ENCODE results near the gene LDOC1. TPM values are rescaled to one million over a fixed set of nuclear protein-coding genes. Genes with fewer than 3 reads are reported as not detected.
A peak's percentile ranks its signal among the peaks of the same experiment; 100 is the strongest.
"Not testable (repeated sequence)": the region's sequence is repeated elsewhere in the genome, so short reads cannot be mapped to it uniquely, and the experiment has no call there.

Gene LDOC1
- total and polyA plus RNA-seq, 2 donors (not counting 1 experiment from before 2014, with no cell fraction given): 11.5 to 11.9 TPM

DNA sequence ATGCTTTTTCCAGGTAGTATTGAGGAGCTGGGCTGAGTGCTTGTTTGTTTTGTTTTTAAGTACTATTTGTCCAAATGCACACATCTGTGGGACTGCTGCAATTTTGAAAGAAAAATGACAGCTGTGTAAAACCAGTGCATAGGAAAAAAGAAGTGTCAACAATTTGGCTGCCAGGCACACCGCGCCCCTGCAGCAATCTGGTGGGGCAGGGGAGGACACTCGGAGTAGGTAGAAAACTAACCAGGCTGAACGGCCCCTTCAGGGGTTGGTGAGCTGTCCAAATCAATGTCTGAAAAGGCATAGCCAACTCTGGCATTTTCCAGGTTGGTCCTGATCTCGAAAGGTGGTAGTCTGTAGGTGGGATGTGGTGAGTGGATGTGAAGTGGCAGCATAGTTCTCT is 1.1 kb downstream of the LDOC1 start:
- Histone ChIP-seq H2AFZ (ENCODE audit: low read length) (no peak overlapping the region), H3K4me3 (replicated peaks in 1 of 4; ENCODE audit: control extremely low read depth in 1 of 4, insufficient read depth in 1 of 4, low read depth in 3 of 4, low read length in 4 of 4) (peak overlapping the region; percentile 67 to 77 (median 72)), H3K4me2 (ENCODE audit: extremely low read depth, insufficient read depth, low read length) (peak overlapping the region; percentile 68), H3K79me2 (ENCODE audit: control insufficient read depth, insufficient read depth, low read length) (peaks cover 1% of the 10 kb centered on the region), H3K27ac (ENCODE audit: insufficient read depth, low read length) (no peak overlapping the region), H3K4me1 (ENCODE audit: control insufficient read depth, extremely low read depth, insufficient read depth, low read length) (no peaks in the 10 kb centered on the region), H3K36me3 (ENCODE audit: control insufficient read depth, insufficient read depth, low read length) (no peaks in the 10 kb centered on the region), H3K9ac (ENCODE audit: insufficient read depth, low read length) (no peak overlapping the region), H3K27me3 (ENCODE audit: control insufficient read depth, insufficient read depth, low read length) (no peaks in the 10 kb centered on the region), H3K9me3 (ENCODE audit: control insufficient read depth, insufficient read depth, low read depth, low read length) (no peaks in the 10 kb centered on the region), H4K20me1 (ENCODE audit: control insufficient read depth, extremely low read depth, insufficient read depth, low read length) (no peaks in the 10 kb centered on the region)
- no peak for DNase-seq (ENCODE audit: low read depth in 2 of 2)
- no peak for TF ChIP-seq EZH2 (IDR thresholded peaks at IDR 0.05; ENCODE audit: low read length, missing control alignments)
- TF ChIP-seq, protein P1, sequence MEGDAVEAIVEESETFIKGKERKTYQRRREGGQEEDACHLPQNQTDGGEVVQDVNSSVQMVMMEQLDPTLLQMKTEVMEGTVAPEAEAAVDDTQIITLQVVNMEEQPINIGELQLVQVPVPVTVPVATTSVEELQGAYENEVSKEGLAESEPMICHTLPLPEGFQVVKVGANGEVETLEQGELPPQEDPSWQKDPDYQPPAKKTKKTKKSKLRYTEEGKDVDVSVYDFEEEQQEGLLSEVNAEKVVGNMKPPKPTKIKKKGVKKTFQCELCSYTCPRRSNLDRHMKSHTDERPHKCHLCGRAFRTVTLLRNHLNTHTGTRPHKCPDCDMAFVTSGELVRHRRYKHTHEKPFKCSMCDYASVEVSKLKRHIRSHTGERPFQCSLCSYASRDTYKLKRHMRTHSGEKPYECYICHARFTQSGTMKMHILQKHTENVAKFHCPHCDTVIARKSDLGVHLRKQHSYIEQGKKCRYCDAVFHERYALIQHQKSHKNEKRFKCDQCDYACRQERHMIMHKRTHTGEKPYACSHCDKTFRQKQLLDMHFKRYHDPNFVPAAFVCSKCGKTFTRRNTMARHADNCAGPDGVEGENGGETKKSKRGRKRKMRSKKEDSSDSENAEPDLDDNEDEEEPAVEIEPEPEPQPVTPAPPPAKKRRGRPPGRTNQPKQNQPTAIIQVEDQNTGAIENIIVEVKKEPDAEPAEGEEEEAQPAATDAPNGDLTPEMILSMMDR (conservative IDR thresholded peaks at IDR 0.05 in 1 of 2, IDR thresholded peaks at IDR 0.05 in 1 of 2; ENCODE audit: low read depth in 1 of 2, low read length in 2 of 2): no peak

DNA sequence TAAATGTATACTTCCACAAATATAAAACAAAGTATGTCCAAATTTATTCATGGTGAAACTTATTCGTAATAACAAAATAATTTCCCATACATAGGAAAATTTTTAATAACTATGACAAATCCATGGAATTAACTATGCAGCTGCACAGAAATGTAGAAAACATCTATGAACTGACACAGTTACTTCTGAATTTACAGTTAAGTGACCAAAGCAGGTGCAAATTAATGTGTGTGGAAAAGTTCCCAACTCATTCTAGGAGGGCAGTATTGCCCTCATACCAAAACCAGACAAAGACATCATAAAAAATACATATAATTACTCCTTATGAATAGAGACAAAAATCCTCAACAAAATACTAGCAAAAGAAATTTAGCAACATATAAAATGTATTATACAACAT is 12.5 kb downstream of the LDOC1 start:
- H4K20me1 ChIP-seq (ENCODE audit: control insufficient read depth, extremely low read depth, insufficient read depth, low read length): no peaks in the 10 kb centered on the region
- no peaks in the 10 kb centered on the region for H3K9me3 ChIP-seq (ENCODE audit: control insufficient read depth, insufficient read depth, low read depth, low read length)
- no peak overlapping the region for H3K4me2 ChIP-seq (ENCODE audit: extremely low read depth, insufficient read depth, low read length)
- no peaks in the 10 kb centered on the region for H3K4me1 ChIP-seq (ENCODE audit: control insufficient read depth, extremely low read depth, insufficient read depth, low read length)
- no peak for DNase-seq (ENCODE audit: low read depth in 2 of 2)
- no peak overlapping the region for H3K27ac ChIP-seq (ENCODE audit: insufficient read depth, low read length)
- no peak overlapping the region for H2AFZ ChIP-seq (ENCODE audit: low read length)
- no peaks in the 10 kb centered on the region for H3K27me3 ChIP-seq (ENCODE audit: control insufficient read depth, insufficient read depth, low read length)
- H3K79me2 ChIP-seq (ENCODE audit: control insufficient read depth, insufficient read depth, low read length): no peaks in the 10 kb centered on the region
- TF ChIP-seq, protein P1 (conservative IDR thresholded peaks at IDR 0.05 in 1 of 2, IDR thresholded peaks at IDR 0.05 in 1 of 2; ENCODE audit: low read depth in 1 of 2, low read length in 2 of 2): no peak
- no peaks in the 10 kb centered on the region for H3K36me3 ChIP-seq (ENCODE audit: control insufficient read depth, insufficient read depth, low read length)
- H3K9ac ChIP-seq (ENCODE audit: insufficient read depth, low read length): no peak overlapping the region
- H3K4me3 ChIP-seq (replicated peaks in 1 of 4; ENCODE audit: control extremely low read depth in 1 of 4, insufficient read depth in 1 of 4, low read depth in 3 of 4, low read length in 4 of 4): no peak overlapping the region

DNA sequence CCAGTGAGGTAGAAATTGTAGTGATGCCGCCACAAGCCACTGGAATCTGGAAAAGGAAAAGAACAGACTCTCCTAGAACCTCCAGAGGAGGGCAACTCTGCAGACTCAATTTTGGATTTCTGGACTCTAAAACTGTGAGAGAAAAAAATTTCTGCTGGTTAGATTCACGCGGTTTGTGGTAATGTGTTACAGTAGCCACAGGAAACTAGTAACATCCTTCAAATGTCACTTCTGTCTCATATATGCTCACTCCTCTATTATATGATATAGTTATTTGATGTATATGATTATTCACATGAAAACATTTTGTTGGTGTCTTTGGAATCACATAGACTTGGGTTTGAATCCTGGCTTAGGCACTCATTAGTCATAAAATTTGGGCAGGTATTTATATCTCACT is 18.8 kb downstream of the LDOC1 start:
- H3K4me2 ChIP-seq (ENCODE audit: extremely low read depth, insufficient read depth, low read length): no peak overlapping the region
- H3K9ac ChIP-seq (ENCODE audit: insufficient read depth, low read length): no peak overlapping the region
- no peak overlapping the region for H3K4me3 ChIP-seq (replicated peaks in 1 of 4; ENCODE audit: control extremely low read depth in 1 of 4, insufficient read depth in 1 of 4, low read depth in 3 of 4, low read length in 4 of 4)
- H3K79me2 ChIP-seq (ENCODE audit: control insufficient read depth, insufficient read depth, low read length): no peaks in the 10 kb centered on the region
- H3K27me3 ChIP-seq (ENCODE audit: control insufficient read depth, insufficient read depth, low read length): no peaks in the 10 kb centered on the region
- DNase-seq (ENCODE audit: low read depth in 2 of 2): no peak
- TF ChIP-seq EZH2 (IDR thresholded peaks at IDR 0.05; ENCODE audit: low read length, missing control alignments): no peak
- TF ChIP-seq, protein P1 (conservative IDR thresholded peaks at IDR 0.05 in 1 of 2, IDR thresholded peaks at IDR 0.05 in 1 of 2; ENCODE audit: low read depth in 1 of 2, low read length in 2 of 2): no peak
- no peak overlapping the region for H3K27ac ChIP-seq (ENCODE audit: insufficient read depth, low read length)
- H3K9me3 ChIP-seq (ENCODE audit: control insufficient read depth, insufficient read depth, low read depth, low read length): no peaks in the 10 kb centered on the region
- H4K20me1 ChIP-seq (ENCODE audit: control insufficient read depth, extremely low read depth, insufficient read depth, low read length): no peaks in the 10 kb centered on the region
- H3K4me1 ChIP-seq (ENCODE audit: control insufficient read depth, extremely low read depth, insufficient read depth, low read length): no peaks in the 10 kb centered on the region
- no peaks in the 10 kb centered on the region for H3K36me3 ChIP-seq (ENCODE audit: control insufficient read depth, insufficient read depth, low read length)
- no peak overlapping the region for H2AFZ ChIP-seq (ENCODE audit: low read length)

DNA sequence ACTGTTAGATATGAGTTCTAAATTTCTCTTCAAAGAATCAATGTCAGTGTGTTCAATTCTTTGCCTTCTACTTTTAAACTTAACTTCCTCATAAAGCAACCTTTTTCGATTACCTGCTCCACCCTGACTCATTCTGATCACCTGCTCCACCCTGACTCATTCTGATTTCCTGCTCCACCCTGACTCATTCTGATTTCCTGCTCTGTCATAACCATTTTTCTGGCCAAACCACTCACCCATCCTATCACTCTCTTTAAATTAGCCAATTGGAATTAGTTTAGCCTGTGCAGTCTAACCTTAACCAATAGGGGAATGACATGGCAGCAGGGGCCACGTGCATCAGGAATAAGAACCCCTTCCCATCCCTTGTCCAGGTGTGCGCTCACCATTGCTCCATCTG is 21.7 kb downstream of the LDOC1 start:
- not testable (repeated sequence) for H3K9ac ChIP-seq (ENCODE audit: insufficient read depth, low read length); DNase-seq (ENCODE audit: low read depth in 2 of 2); H3K4me1 ChIP-seq (ENCODE audit: control insufficient read depth, extremely low read depth, insufficient read depth, low read length)

More for the DNA sequence above, 21.7 kb downstream of the LDOC1 start:
- not testable (repeated sequence) for H3K36me3 ChIP-seq (ENCODE audit: control insufficient read depth, insufficient read depth, low read length); H3K4me3 ChIP-seq (replicated peaks in 1 of 4; ENCODE audit: control extremely low read depth in 1 of 4, insufficient read depth in 1 of 4, low read depth in 3 of 4, low read length in 4 of 4); H3K27me3 ChIP-seq (ENCODE audit: control insufficient read depth, insufficient read depth, low read length); H3K4me2 ChIP-seq (ENCODE audit: extremely low read depth, insufficient read depth, low read length); H4K20me1 ChIP-seq (ENCODE audit: control insufficient read depth, extremely low read depth, insufficient read depth, low read length); H3K79me2 ChIP-seq (ENCODE audit: control insufficient read depth, insufficient read depth, low read length); H3K9me3 ChIP-seq (ENCODE audit: control insufficient read depth, insufficient read depth, low read depth, low read length); H3K27ac ChIP-seq (ENCODE audit: insufficient read depth, low read length); H2AFZ ChIP-seq (ENCODE audit: low read length)

Data from fibroblast of lung (primary cell).